Measurements from ENCODE around the gene VWA8.
"Not testable (repeated sequence)": the region's sequence is repeated elsewhere in the genome, so short reads cannot be mapped to it uniquely, and the experiment has no call there.

VWA8 gene

GRCh38 chr13:41756198-41756880, 204.6 kb downstream of the VWA8 start:
- H3K4me3 ChIP-seq (ENCODE audit: low read length): no peak overlapping the region
- no peak for TF ChIP-seq ZNF274 (IDR thresholded peaks at IDR 0.05; ENCODE audit: low read depth, low read length)

- no peak for TF ChIP-seq ZNF274 (IDR thresholded peaks at IDR 0.05; ENCODE audit: low read depth, low read length)
- H3K4me3 ChIP-seq (ENCODE audit: low read length): no peak overlapping the region
These were observed 209.0 kb downstream of the VWA8 start for GRCh38 chr13:41751734-41752445.

GRCh38 chr13:41751277-41751676, 209.6 kb downstream of the VWA8 start:
- H3K4me3 ChIP-seq (ENCODE audit: low read length): no peak overlapping the region
- no peak for TF ChIP-seq ZNF274 (IDR thresholded peaks at IDR 0.05; ENCODE audit: low read depth, low read length)

- no peak for TF ChIP-seq ZNF274 (IDR thresholded peaks at IDR 0.05; ENCODE audit: low read depth, low read length)
- H3K4me3 ChIP-seq (ENCODE audit: low read length): no peak overlapping the region
These were observed 214.7 kb downstream of the VWA8 start for GRCh38 chr13:41746259-41746658.

GRCh38 chr13:41745496-41745895, 215.4 kb downstream of the VWA8 start:
- not testable (repeated sequence) for H3K4me3 ChIP-seq (ENCODE audit: low read length)

GRCh38 chr13:41742917-41743552, 217.9 kb downstream of the VWA8 start:
- H3K4me3 ChIP-seq (ENCODE audit: low read length): no peak overlapping the region
- no peak for TF ChIP-seq ZNF274 (IDR thresholded peaks at IDR 0.05; ENCODE audit: low read depth, low read length)

- TF ChIP-seq ZNF274 (IDR thresholded peaks at IDR 0.05; ENCODE audit: low read depth, low read length): no peak
- H3K4me3 ChIP-seq (ENCODE audit: low read length): no peak overlapping the region
These were observed 220.4 kb downstream of the VWA8 start for GRCh38 chr13:41740479-41740878.

GRCh38 chr13:41722684-41723535, 238.0 kb downstream of the VWA8 start:
- no peak overlapping the region for H3K4me3 ChIP-seq (ENCODE audit: low read length)
- TF ChIP-seq ZNF274 (IDR thresholded peaks at IDR 0.05; ENCODE audit: low read depth, low read length): no peak

- H3K4me3 ChIP-seq (ENCODE audit: low read length): no peak overlapping the region
- no peak for TF ChIP-seq ZNF274 (IDR thresholded peaks at IDR 0.05; ENCODE audit: low read depth, low read length)
These were observed 239.9 kb downstream of the VWA8 start for GRCh38 chr13:41720839-41721561.

GRCh38 chr13:41716236-41716635, 244.7 kb downstream of the VWA8 start:
- TF ChIP-seq ZNF274 (IDR thresholded peaks at IDR 0.05; ENCODE audit: low read depth, low read length): no peak
- H3K4me3 ChIP-seq (ENCODE audit: low read length): no peak overlapping the region

- no peak for TF ChIP-seq ZNF274 (IDR thresholded peaks at IDR 0.05; ENCODE audit: low read depth, low read length)
- no peak overlapping the region for H3K4me3 ChIP-seq (ENCODE audit: low read length)
These were observed 247.5 kb downstream of the VWA8 start for GRCh38 chr13:41713405-41713804.

- H3K4me3 ChIP-seq (ENCODE audit: low read length): no peak overlapping the region
- TF ChIP-seq ZNF274 (IDR thresholded peaks at IDR 0.05; ENCODE audit: low read depth, low read length): no peak
These were observed 250.1 kb downstream of the VWA8 start for GRCh38 chr13:41710771-41711170.

- no peak overlapping the region for H3K4me3 ChIP-seq (ENCODE audit: low read length)
- no peak for TF ChIP-seq ZNF274 (IDR thresholded peaks at IDR 0.05; ENCODE audit: low read depth, low read length)
These were observed 251.4 kb downstream of the VWA8 start for GRCh38 chr13:41709511-41709910.

GRCh38 chr13:41708713-41709112, 252.2 kb downstream of the VWA8 start:
- no peak for TF ChIP-seq ZNF274 (IDR thresholded peaks at IDR 0.05; ENCODE audit: low read depth, low read length)
- no peak overlapping the region for H3K4me3 ChIP-seq (ENCODE audit: low read length)

Measured in GM08714 (cell line).